Mesendoderm (in vitro differentiated cells): Measurements from ENCODE around the gene PDE1C.
A peak's percentile ranks its signal among the peaks of the same experiment; 100 is the strongest.

Experiments used
- DNase-seq: peaks from one replicate; pipeline ENCODE4 v3.0.0; 2013
- H2AK5ac ChIP-seq: 2 replicates; pipeline ENCODE4 v1.6.1; 2013; ENCODE audit warnings: low read length, inconsistent platforms
- H2BK120ac ChIP-seq: 2 replicates; pipeline ENCODE4 v1.6.1; 2013; ENCODE audit warnings: low read depth, mild to moderate bottlenecking, low read length, moderate library complexity, mixed read lengths
- H2BK15ac ChIP-seq: replicated peaks from 2 replicates; pipeline ENCODE4 v1.6.1; 2013; ENCODE audit warnings: low read depth, mild to moderate bottlenecking, moderate library complexity
- H2BK5ac ChIP-seq: 2 replicates; pipeline ENCODE4 v1.6.1; 2013; ENCODE audit warnings: low read length, inconsistent platforms
- H3K18ac ChIP-seq: 2 replicates; pipeline ENCODE4 v1.6.1; 2013; ENCODE audit warnings: mild to moderate bottlenecking, low read length, mixed read lengths
- H3K23ac ChIP-seq: one replicate; pipeline ENCODE4 v1.6.1; 2013; ENCODE audit warnings: low read length
- H3K27ac ChIP-seq: 2 replicates; pipeline ENCODE4 v1.5.1; 2013; ENCODE audit warnings: low read depth, mild to moderate bottlenecking, inconsistent platforms, low read length, moderate library complexity
- H3K27me3 ChIP-seq: 2 replicates; pipeline ENCODE4 v1.6.1; 2013; ENCODE audit warnings: low read length, control low read depth, mild to moderate bottlenecking, inconsistent platforms; ENCODE audit not compliant: insufficient read depth, poor library complexity
- H3K36me3 ChIP-seq: 2 replicates; pipeline ENCODE4 v1.6.1; 2013; ENCODE audit warnings: low read length, inconsistent platforms; ENCODE audit not compliant: control insufficient read depth, insufficient read depth
- H3K4ac ChIP-seq: one replicate; pipeline ENCODE4 v1.6.1; 2013; ENCODE audit warnings: low read depth, mild to moderate bottlenecking, low read length, moderate library complexity
- H3K4me1 ChIP-seq: 2 replicates; pipeline ENCODE4 v1.6.1; 2013; ENCODE audit warnings: low read depth, low read length, inconsistent platforms; ENCODE audit not compliant: control insufficient read depth
- H3K4me2 ChIP-seq: 2 replicates; pipeline ENCODE4 v1.6.1; 2013; ENCODE audit warnings: low read length
- H3K4me3 ChIP-seq: 2 replicates; pipeline ENCODE4 v1.5.1; 2013; ENCODE audit warnings: mild to moderate bottlenecking, low read length
- H3K56ac ChIP-seq: one replicate; pipeline ENCODE4 v1.6.1; 2013; ENCODE audit warnings: low read length
- H3K79me1 ChIP-seq: 2 replicates; pipeline ENCODE4 v1.6.1; 2013; ENCODE audit warnings: low read length, inconsistent platforms
- H3K79me2 ChIP-seq: 2 replicates; pipeline ENCODE4 v1.6.1; 2013; ENCODE audit warnings: mild to moderate bottlenecking, low read length; ENCODE audit not compliant: control insufficient read depth, insufficient read depth
- H3K9ac ChIP-seq: 2 replicates; pipeline ENCODE4 v1.6.1; 2013; ENCODE audit warnings: low read length, inconsistent platforms
- H4K5ac ChIP-seq: one replicate; pipeline ENCODE4 v1.6.1; 2013; ENCODE audit warnings: low read length
- H4K8ac ChIP-seq: one replicate; pipeline ENCODE4 v1.6.1; 2013; ENCODE audit warnings: low read depth, mild to moderate bottlenecking, control low read depth, low read length, moderate library complexity
- WGBS: extraction: QIAGEN DNeasy Blood & Tissue Kit; methylation state at CpG from one replicate; pipeline ENCODE4 v1.1.7; 2013; ENCODE audit warnings: low lambda C conversion rate, missing lambda C conversion rate; ENCODE audit not compliant: insufficient coverage; ENCODE audit errors: extremely low coverage; 5-methylcytosine and 5-hydroxymethylcytosine counted together

PDE1C gene

DNA sequence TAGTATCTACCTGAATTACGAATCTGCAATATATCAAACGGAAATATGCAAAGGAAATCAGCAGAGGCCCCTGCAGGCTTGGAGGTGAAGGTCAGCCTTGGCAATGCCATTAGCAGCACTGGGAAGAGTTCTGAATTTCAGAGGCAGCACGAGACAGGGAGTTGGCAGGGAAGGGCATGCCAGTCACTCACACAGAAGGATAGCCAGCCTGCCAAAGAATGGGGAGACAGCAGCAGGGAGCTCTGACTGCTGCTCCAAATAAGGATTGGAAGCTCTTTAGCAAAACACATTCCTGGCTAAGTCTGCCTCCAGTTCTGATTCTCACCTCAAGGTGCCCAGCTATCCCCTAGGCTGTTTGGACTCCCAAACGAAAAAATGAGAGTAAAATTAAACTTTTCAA lies 188.0 kb downstream of the PDE1C start:
- H3K27ac ChIP-seq = no peak overlapping the region
- H2BK15ac ChIP-seq = no peak overlapping the region
- H4K5ac ChIP-seq = no peak overlapping the region
- no CpG with 5 or more reads among the region's 4 CpGs for WGBS
- no peak overlapping the region for H2BK5ac ChIP-seq
- H3K36me3 ChIP-seq = no peaks in the 10 kb centered on the region
- no peaks in the 10 kb centered on the region for H3K79me2 ChIP-seq
- no peak overlapping the region for H2AK5ac ChIP-seq
- no peak overlapping the region for H3K9ac ChIP-seq
- no peak overlapping the region for H3K18ac ChIP-seq
- no peaks in the 10 kb centered on the region for H3K27me3 ChIP-seq
- H4K8ac ChIP-seq = no peak overlapping the region
- peak; percentile 40 for DNase-seq
- H3K79me1 ChIP-seq = no peaks in the 10 kb centered on the region
- H3K56ac ChIP-seq = peak overlapping the region; percentile 37
- no peak overlapping the region for H3K4me3 ChIP-seq
- no peak overlapping the region for H3K4me2 ChIP-seq
- no peak overlapping the region for H3K4ac ChIP-seq
- no peak overlapping the region for H3K23ac ChIP-seq
- no peaks in the 10 kb centered on the region for H3K4me1 ChIP-seq
- H2BK120ac ChIP-seq = no peak overlapping the region

DNA sequence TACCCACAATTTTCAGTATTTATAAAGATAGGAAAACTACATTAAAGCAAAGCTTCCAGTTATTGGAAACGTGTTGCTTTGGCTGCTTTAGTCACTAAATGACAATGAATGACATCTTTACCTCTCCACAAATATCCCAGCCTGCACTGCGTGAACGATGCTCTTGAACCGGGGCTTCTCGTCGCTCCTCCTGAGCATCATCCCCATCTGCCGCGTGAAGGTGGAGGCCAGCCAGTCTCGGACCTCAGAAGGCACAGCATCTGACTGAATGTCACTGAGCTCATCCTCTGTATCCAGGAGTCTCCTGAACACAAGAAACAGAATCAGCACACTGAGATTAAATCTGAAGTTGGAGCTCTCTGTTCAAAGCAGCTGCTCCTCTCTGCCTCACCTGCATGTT lies 191.3 kb downstream of the PDE1C start:
- H3K56ac ChIP-seq = no peak overlapping the region
- H2BK120ac ChIP-seq = no peak overlapping the region
- no peak overlapping the region for H4K5ac ChIP-seq
- no peak overlapping the region for H3K4me2 ChIP-seq
- H3K27me3 ChIP-seq = no peaks in the 10 kb centered on the region
- DNase-seq = no peak
- H3K27ac ChIP-seq = no peak overlapping the region
- no peak overlapping the region for H2BK5ac ChIP-seq
- no CpG with 5 or more reads among the region's 9 CpGs for WGBS
- H3K9ac ChIP-seq = no peak overlapping the region
- H4K8ac ChIP-seq = no peak overlapping the region
- no peak overlapping the region for H2AK5ac ChIP-seq
- no peak overlapping the region for H3K4ac ChIP-seq
- no peak overlapping the region for H3K18ac ChIP-seq
- H3K36me3 ChIP-seq = no peaks in the 10 kb centered on the region
- H3K4me3 ChIP-seq = no peak overlapping the region
- H2BK15ac ChIP-seq = no peak overlapping the region
- H3K4me1 ChIP-seq = peaks cover 5% of the 10 kb centered on the region
- H3K79me2 ChIP-seq = no peaks in the 10 kb centered on the region
- H3K79me1 ChIP-seq = no peaks in the 10 kb centered on the region
- no peak overlapping the region for H3K23ac ChIP-seq

DNA sequence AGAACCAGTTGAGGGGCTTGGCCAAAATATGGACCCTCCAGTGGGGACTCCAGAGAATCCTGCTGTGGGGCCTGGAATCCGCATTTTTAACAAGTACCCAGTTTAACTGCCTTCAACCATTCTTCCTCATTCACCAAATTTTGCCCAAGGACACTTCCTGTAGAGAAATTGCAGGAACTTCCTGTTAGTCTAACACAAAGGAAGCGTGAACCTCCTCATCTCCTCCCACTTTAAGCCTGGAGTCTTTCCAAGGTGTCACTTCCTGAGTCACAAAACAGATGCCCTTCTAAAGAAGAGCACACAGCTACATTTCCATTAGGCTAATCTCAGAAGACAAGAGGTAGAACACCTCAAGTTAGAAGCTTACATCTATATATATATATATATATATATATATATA lies 194.8 kb downstream of the PDE1C start:
- no peak overlapping the region for H2BK15ac ChIP-seq
- no peak overlapping the region for H3K4ac ChIP-seq
- no peak overlapping the region for H4K8ac ChIP-seq
- no peak overlapping the region for H3K56ac ChIP-seq
- H3K79me2 ChIP-seq = no peaks in the 10 kb centered on the region
- H4K5ac ChIP-seq = no peak overlapping the region
- no peak overlapping the region for H2AK5ac ChIP-seq
- H3K23ac ChIP-seq = no peak overlapping the region
- no peaks in the 10 kb centered on the region for H3K27me3 ChIP-seq
- no CpG with 5 or more reads among the region's 2 CpGs for WGBS
- no peak overlapping the region for H2BK120ac ChIP-seq
- no peak overlapping the region for H2BK5ac ChIP-seq
- H3K36me3 ChIP-seq = no peaks in the 10 kb centered on the region
- no peak overlapping the region for H3K4me2 ChIP-seq
- H3K79me1 ChIP-seq = no peaks in the 10 kb centered on the region
- DNase-seq = peak; percentile 87
- peaks cover 5% of the 10 kb centered on the region for H3K4me1 ChIP-seq
- no peak overlapping the region for H3K9ac ChIP-seq
- H3K4me3 ChIP-seq = no peak overlapping the region
- H3K18ac ChIP-seq = no peak overlapping the region
- peak overlapping the region; percentile 23 for H3K27ac ChIP-seq

DNA sequence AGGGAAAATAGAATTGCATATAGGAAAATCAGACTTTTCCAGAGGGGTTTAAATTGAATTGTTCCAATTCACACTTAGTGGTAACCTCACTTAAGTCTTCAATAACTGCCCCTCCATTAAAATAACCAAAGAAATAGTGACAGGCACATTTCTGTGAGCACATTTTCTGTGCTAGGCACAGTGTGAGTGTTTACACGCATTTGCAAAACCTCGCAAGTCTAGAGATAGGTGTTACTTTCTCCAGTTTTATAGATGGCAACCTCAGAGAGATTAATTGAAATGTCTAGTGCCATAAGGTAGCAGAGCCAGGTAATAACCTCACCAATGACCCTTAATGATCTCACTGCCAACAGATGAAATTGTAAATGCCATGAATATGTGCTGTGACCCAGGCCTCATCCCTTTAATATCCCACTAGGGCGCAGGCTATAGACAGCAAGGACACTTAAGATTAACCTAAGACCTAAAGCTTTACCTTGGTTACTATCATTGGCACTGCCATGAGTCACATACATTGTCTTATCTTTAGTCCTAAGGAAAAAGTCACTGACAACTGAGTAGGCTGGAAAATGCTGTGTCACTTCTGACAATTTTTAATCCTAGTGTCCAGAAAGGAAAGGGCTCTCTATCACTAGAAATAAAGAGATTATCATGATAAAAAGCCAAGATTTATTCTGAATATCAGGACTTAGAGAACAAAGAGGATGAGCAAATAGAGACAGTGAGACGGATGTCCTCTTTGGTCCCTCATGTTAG lies 195.4 kb downstream of the PDE1C start:
- no peaks in the 10 kb centered on the region for H3K79me1 ChIP-seq
- no peak overlapping the region for H3K23ac ChIP-seq
- no peak overlapping the region for H3K4me2 ChIP-seq
- DNase-seq = no peak
- H2BK15ac ChIP-seq = no peak overlapping the region
- H2AK5ac ChIP-seq = no peak overlapping the region
- H4K8ac ChIP-seq = no peak overlapping the region
- no peaks in the 10 kb centered on the region for H3K79me2 ChIP-seq
- H3K27me3 ChIP-seq = no peaks in the 10 kb centered on the region
- peak overlapping the region; percentile 75 for H3K18ac ChIP-seq
- H3K56ac ChIP-seq = no peak overlapping the region
- no peak overlapping the region for H4K5ac ChIP-seq
- peak overlapping the region; percentile 61 for H2BK120ac ChIP-seq
- WGBS = no CpG with 5 or more reads among the region's 4 CpGs
- peaks cover 5% of the 10 kb centered on the region for H3K4me1 ChIP-seq
- peak overlapping the region; percentile 23 for H3K27ac ChIP-seq
- H3K4ac ChIP-seq = no peak overlapping the region
- no peaks in the 10 kb centered on the region for H3K36me3 ChIP-seq
- H2BK5ac ChIP-seq = peak overlapping the region; percentile 25
- no peak overlapping the region for H3K9ac ChIP-seq
- no peak overlapping the region for H3K4me3 ChIP-seq

DNA sequence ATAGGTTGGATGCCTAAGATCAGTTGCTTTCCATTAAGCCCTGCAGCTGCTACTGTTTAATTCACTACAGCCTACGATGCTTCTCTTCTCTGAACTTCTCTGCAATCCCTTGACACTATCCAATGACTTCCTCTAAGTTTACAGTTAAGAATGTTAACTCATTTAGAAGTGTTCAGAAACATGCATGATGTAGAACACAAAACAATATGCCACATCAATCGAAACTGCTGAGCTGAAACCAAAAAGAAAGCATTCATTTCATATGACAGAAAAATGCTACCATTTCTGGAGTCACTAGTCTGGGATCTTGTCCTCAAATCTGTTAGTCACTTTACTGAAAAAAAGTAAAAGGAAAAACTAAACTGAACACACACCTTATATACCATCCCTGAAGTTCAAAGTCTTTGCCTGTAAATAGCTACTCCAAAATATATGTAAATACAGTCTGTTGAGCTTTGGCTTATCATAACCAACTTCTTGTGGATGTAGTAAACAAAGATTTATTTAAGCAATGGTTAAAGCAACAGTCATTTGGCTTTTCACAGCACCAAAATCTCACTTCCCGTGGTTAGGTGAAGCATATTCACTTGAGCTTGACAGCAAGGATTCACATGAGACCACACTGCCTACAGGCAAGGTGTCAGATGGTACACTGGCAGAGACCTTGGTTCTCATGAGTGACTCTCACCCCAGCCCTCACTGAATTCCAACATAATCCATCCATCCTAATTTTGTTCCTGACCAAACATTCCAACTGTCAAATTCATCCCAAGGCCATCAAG lies 196.2 kb downstream of the PDE1C start:
- no peak overlapping the region for H3K9ac ChIP-seq
- no peak overlapping the region for H3K4me3 ChIP-seq
- no peak overlapping the region for H4K8ac ChIP-seq
- no peak overlapping the region for H3K56ac ChIP-seq
- no peak overlapping the region for H2AK5ac ChIP-seq
- H3K23ac ChIP-seq = no peak overlapping the region
- no peak overlapping the region for H3K18ac ChIP-seq
- WGBS = no CpG with 5 or more reads among the region's 3 CpGs
- no peak overlapping the region for H2BK120ac ChIP-seq
- no peak overlapping the region for H4K5ac ChIP-seq
- no peak overlapping the region for H2BK15ac ChIP-seq
- H3K4ac ChIP-seq = no peak overlapping the region
- H3K4me1 ChIP-seq = peaks cover 5% of the 10 kb centered on the region
- no peaks in the 10 kb centered on the region for H3K79me2 ChIP-seq
- DNase-seq = no peak
- no peak overlapping the region for H3K27ac ChIP-seq
- no peak overlapping the region for H2BK5ac ChIP-seq
- no peaks in the 10 kb centered on the region for H3K36me3 ChIP-seq
- H3K79me1 ChIP-seq = no peaks in the 10 kb centered on the region
- no peaks in the 10 kb centered on the region for H3K27me3 ChIP-seq
- H3K4me2 ChIP-seq = no peak overlapping the region
